Transverse colon (tissue), 3 donors: ENCODE measurements around the gene KCNG1.

Source experiments
- CTCF ChIP-seq, 5 experiments: fragments of 200-600 bp in 3 of 5; fragments of 450-650 bp in 2 of 5; sonication (generic) in 3 of 5; IDR thresholded peaks; 1 replicate in 2 of 5; 2 replicates in 3 of 5; pipeline ENCODE4 v1.5.1; 2016 to 2017; ENCODE audit warnings: antibody characterized with exemption in 5 of 5, inconsistent platforms in 3 of 5, mild to moderate bottlenecking in 2 of 5, moderate library complexity in 1 of 5
- POLR2A ChIP-seq: fragments of 450-650 bp; IDR thresholded peaks from one replicate; pipeline ENCODE4 v1.6.1; 2016; ENCODE audit warnings: antibody characterized with exemption, mild to moderate bottlenecking, moderate library complexity

GRCh38 chr20:50993876-50994275 is 29.0 kb downstream of the KCNG1 start:
- no peak for TF ChIP-seq CTCF (IDR thresholded peaks at IDR 0.05)
- TF ChIP-seq POLR2A, result no peak
